ENCODE results near the gene ZNF385C. TPM values are rescaled to one million over a fixed set of nuclear protein-coding genes. Genes with fewer than 3 reads are reported as not detected.
A peak's percentile ranks its signal among the peaks of the same experiment; 100 is the strongest.

ZNF385C gene
- total RNA-seq, 1 experiment from 2014 or later: 2.8 TPM

GRCh38 chr17:42111871-42112551, 13.7 kb upstream of the ZNF385C start:
- TF ChIP-seq, protein P1, sequence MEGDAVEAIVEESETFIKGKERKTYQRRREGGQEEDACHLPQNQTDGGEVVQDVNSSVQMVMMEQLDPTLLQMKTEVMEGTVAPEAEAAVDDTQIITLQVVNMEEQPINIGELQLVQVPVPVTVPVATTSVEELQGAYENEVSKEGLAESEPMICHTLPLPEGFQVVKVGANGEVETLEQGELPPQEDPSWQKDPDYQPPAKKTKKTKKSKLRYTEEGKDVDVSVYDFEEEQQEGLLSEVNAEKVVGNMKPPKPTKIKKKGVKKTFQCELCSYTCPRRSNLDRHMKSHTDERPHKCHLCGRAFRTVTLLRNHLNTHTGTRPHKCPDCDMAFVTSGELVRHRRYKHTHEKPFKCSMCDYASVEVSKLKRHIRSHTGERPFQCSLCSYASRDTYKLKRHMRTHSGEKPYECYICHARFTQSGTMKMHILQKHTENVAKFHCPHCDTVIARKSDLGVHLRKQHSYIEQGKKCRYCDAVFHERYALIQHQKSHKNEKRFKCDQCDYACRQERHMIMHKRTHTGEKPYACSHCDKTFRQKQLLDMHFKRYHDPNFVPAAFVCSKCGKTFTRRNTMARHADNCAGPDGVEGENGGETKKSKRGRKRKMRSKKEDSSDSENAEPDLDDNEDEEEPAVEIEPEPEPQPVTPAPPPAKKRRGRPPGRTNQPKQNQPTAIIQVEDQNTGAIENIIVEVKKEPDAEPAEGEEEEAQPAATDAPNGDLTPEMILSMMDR (conservative IDR thresholded peaks at IDR 0.05): no peak
- Histone ChIP-seq H3K56ac (ENCODE audit: insufficient read length, low read depth, low read length) (no peak overlapping the region), H3K14ac (ENCODE audit: insufficient read depth, low read length) (no peak overlapping the region), H3K23ac (ENCODE audit: insufficient read length, low read depth, low read length) (no peak overlapping the region), H3K79me2 (ENCODE audit: insufficient read depth, low read length) (no peaks in the 10 kb centered on the region), H4K5ac (ENCODE audit: insufficient read length, low read depth, low read length) (no peak overlapping the region), H3K4me1 (ENCODE audit: insufficient read depth, low read length) (peaks cover 4% of the 10 kb centered on the region; the same call in 1 of the 2 replicates), H3K18ac (ENCODE audit: insufficient read length, low read depth, low read length) (no peak overlapping the region), H3K9ac (ENCODE audit: extremely low read depth, insufficient read length, low read length) (no peak overlapping the region), H3K27ac (ENCODE audit: insufficient read length, low read depth, low read length) (no peak overlapping the region), H4K20me1 (ENCODE audit: control insufficient read depth, insufficient read depth, insufficient read length) (no peaks in the 10 kb centered on the region), H2AK5ac (ENCODE audit: insufficient read length, low read length) (no peak overlapping the region), H3K4ac (ENCODE audit: low read depth, low read length) (no peak overlapping the region), H2BK5ac (ENCODE audit: insufficient read length, low read length) (no peak overlapping the region), H3K23me2 (ENCODE audit: insufficient read length, low read depth, low read length, poor library complexity, severe bottlenecking) (no peaks in the 10 kb centered on the region), H2AFZ (ENCODE audit: low read length) (no peak overlapping the region), H4K91ac (ENCODE audit: insufficient read length, low read depth, low read length) (no peak overlapping the region), H3T11ph (ENCODE audit: low read length) (no peak overlapping the region), H2BK15ac (ENCODE audit: low read depth, low read length) (no peak overlapping the region), H2BK120ac (ENCODE audit: low read depth, low read length, poor library complexity, severe bottlenecking) (no peak overlapping the region), H4K8ac (replicated peaks; ENCODE audit: insufficient read length, low read depth, low read length) (no peak overlapping the region), H3K4me2 (ENCODE audit: insufficient read depth, insufficient read length, low read length) (no peak overlapping the region), H2BK12ac (ENCODE audit: insufficient read length, low read depth, low read length) (no peak overlapping the region), H3K79me1 (ENCODE audit: insufficient read depth, low read depth, low read length, poor library complexity, severe bottlenecking) (no peaks in the 10 kb centered on the region), H3K9me3 (ENCODE audit: control insufficient read depth, low read depth, low read length) (no peaks in the 10 kb centered on the region), H3K27me3 (ENCODE audit: insufficient read depth, low read length) (no peaks in the 10 kb centered on the region), H2BK20ac (ENCODE audit: low read depth, low read length, poor library complexity, severe bottlenecking) (no peak overlapping the region)
- H3K36me3 Mint-ChIP-seq (ENCODE audit: insufficient read depth in 1 of 3, low read depth in 3 of 3): peaks cover 9 to 30% (median 28%) of the 10 kb centered on the region in 3 experiments; a peak in 6 of 7 replicates
- no peak overlapping the region for H3K4me3 Mint-ChIP-seq
- H3K4me1 Mint-ChIP-seq: peaks cover 21 to 23% of the 10 kb centered on the region in 2 experiments
- no peaks in the 10 kb centered on the region for H3K9me3 Mint-ChIP-seq
- peaks cover 2% of the 10 kb centered on the region for H3K27me3 Mint-ChIP-seq (ENCODE audit: low read depth)
- peak overlapping the region in 2 of 3 experiments; percentile 49 to 83; a peak in 2 of 7 replicates for H3K27ac Mint-ChIP-seq
- no CpG with 5 or more reads among the region's 12 CpGs for WGBS (ENCODE audit: extremely low coverage, insufficient read length, low lambda C conversion rate)
- peak; percentile 76 for DNase-seq

All from H9 (cell line).